Keratinocyte (primary cell): ENCODE measurements around the gene AUH.

Experiments used
- EZH2 ChIP-seq: IDR thresholded peaks from one replicate; pipeline ENCODE4 v1.6.1; 2012; ENCODE audit warnings: inconsistent platforms, mild to moderate bottlenecking, low read length, moderate library complexity
- TF ChIP-seq, protein P1 (sequence below), 3 experiments: IDR thresholded peaks in 1 of 3; conservative IDR thresholded peaks in 1 of 3; optimal IDR thresholded peaks in 1 of 3; 2 replicates in 2 of 3; 3 replicates in 1 of 3; pipeline versions ENCODE3 to v1.5.1; 2011; ENCODE audit warnings: low read length in 3 of 3, mild to moderate bottlenecking in 3 of 3, moderate library complexity in 2 of 3, control low read depth in 1 of 3, inconsistent platforms in 1 of 3; ENCODE audit not compliant: insufficient read depth in 2 of 3; ENCODE audit errors: extremely low read depth in 1 of 3

DNA sequence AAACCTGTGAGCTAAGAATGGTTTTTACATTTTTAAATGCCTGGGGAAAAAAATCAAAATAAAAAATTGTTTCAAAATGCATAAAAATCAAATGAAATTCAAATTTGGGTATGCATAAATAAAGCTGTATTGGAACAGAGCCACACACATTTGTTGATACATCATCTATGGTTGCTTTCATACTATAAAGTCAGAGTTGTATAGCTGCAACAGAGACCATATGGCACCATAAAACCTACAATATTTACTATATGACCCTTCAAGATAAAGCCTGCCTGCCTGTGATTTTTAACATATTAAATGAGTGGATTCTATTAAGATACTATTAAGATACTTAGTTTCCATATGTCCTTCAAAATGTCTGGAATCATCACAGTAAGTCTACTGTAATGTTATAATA is 40.0 kb downstream of the AUH start:
- TF ChIP-seq, protein P1, sequence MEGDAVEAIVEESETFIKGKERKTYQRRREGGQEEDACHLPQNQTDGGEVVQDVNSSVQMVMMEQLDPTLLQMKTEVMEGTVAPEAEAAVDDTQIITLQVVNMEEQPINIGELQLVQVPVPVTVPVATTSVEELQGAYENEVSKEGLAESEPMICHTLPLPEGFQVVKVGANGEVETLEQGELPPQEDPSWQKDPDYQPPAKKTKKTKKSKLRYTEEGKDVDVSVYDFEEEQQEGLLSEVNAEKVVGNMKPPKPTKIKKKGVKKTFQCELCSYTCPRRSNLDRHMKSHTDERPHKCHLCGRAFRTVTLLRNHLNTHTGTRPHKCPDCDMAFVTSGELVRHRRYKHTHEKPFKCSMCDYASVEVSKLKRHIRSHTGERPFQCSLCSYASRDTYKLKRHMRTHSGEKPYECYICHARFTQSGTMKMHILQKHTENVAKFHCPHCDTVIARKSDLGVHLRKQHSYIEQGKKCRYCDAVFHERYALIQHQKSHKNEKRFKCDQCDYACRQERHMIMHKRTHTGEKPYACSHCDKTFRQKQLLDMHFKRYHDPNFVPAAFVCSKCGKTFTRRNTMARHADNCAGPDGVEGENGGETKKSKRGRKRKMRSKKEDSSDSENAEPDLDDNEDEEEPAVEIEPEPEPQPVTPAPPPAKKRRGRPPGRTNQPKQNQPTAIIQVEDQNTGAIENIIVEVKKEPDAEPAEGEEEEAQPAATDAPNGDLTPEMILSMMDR (optimal IDR thresholded peaks at IDR 0.05 in 1 of 3, IDR thresholded peaks at IDR 0.05 in 1 of 3, conservative IDR thresholded peaks at IDR 0.05 in 1 of 3; ENCODE audit: extremely low read depth in 1 of 3, insufficient read depth in 2 of 3, low read length in 3 of 3), result no peak
- TF ChIP-seq EZH2, result no peak
